T47D (cell line): Measurements from ENCODE around the gene PSMD3.
"Not testable (repeated sequence)": the region's sequence is repeated elsewhere in the genome, so short reads cannot be mapped to it uniquely, and the experiment has no call there.

ENCODE experiments used
- DNase-seq, 2 experiments: peaks; one replicate each; pipeline versions ENCODE4 v3.0.0 to v3.0.0-alpha.2; 2011 to 2012; ENCODE audit warnings: low read depth in 1 of 2, low spot score in 1 of 2
- JUND ChIP-seq: IDR thresholded peaks from 2 replicates; pipeline ENCODE4 v1.6.1; 2012; ENCODE audit warnings: low read depth
- in situ Hi-C: cut with HindIII; loops from 2 replicates; pipeline ENCODE4 v1.10.0; 2016; ENCODE audit warnings: low sequenced_read_pairs, low pct_unique_long_range_greater_than_20kb

Gene PSMD3

DNA sequence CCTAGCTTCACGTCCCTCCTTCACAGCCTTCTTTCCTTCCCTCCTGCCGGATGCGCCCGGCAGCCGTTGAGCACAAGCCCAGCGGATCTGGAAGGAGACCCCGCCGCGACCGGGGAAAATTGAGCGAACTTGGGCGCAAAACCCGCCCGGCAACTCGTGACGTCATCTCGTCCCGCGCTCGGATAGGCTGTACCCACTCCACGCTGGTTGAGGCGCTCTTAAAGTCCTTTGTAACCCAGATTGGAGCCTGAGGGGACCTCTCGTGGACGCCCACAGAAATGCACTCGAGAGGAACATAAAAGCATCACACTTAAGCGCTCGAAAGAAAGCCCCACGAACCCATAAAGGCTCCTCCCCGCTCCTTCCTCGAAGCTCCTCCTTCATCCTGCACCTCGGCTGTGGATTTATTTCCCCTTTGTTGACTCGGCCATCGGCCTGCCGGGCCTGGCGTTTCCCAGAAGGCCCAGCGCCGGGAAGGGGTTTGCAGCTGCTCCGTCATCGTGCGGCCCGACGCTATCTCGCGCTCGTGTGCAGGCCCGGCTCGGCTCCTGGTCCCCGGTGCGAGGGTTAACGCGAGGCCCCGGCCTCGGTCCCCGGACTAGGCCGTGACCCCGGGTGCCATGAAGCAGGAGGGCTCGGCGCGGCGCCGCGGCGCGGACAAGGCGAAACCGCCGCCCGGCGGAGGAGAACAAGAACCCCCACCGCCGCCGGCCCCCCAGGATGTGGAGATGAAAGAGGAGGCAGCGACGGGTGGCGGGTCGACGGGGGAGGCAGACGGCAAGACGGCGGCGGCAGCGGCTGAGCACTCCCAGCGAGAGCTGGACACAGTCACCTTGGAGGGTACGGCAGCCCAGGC, at the start of gene PSMD3:
Gene PSMD3 (plus strand): TSS at position 457 of the 856 bp plus-strand sequence. CDS start 164 bp downstream, at position 621.
- TF ChIP-seq JUND = peak; percentile 11; the same call in 1 of the 2 replicates
- DNase-seq = peak; percentile 94 to 100
- in situ Hi-C loops = no loop called here

- in situ Hi-C loops = no loop called here
- TF ChIP-seq JUND = no peak
- peak in 1 of 2 experiments; percentile 64 for DNase-seq
Measured at GRCh38 chr17:39933912-39934311, 46.7 kb upstream of the PSMD3 start.

GRCh38 chr17:39934324-39934723, 46.3 kb upstream of the PSMD3 start:
- in situ Hi-C loops = no loop called here
- TF ChIP-seq JUND = no peak
- peak in 1 of 2 experiments; percentile 75 for DNase-seq

DNA sequence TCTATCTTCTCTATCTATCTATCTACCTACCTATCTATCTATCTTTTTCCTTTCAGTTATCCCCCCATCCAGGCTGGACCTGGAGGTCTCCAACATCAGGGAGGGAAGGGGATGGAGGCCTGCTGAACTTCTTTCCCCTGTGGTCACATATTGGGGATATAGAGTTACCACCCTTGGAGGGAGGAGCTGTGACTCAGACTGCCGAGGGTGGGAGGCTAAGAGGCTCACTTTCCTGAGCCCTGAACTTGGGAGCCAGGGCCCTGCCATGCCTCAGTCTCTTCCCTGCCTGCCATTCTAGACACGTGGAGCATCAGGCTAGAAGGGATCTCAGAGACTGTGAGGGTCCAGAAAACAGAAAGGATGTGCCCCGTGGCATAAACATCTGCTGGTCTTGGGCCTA, 44.7 kb upstream of the PSMD3 start:
- DNase-seq = no peak
- in situ Hi-C loops = no loop called here
- TF ChIP-seq JUND = no peak

DNA sequence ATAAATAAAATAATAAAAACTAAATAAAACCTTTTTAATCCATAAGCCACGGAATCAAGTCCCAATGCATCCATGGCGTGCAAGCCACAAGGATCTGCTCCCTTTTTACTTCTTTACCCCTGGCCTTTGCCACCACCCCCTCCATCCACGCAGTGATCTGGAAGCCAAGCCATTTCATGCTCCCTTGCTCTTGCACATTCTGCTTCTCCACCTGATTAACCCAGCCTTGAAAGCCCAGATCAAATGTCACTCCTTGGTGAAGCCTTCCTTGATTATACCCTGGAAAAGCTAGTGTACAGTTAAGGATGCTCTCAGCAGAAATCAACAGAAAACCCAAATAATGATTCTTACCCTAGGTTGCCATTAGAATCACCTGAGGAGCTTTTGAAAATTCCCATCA, 43.2 kb upstream of the PSMD3 start:
- no peak for DNase-seq
- in situ Hi-C loops = no loop called here
- TF ChIP-seq JUND = no peak

DNA sequence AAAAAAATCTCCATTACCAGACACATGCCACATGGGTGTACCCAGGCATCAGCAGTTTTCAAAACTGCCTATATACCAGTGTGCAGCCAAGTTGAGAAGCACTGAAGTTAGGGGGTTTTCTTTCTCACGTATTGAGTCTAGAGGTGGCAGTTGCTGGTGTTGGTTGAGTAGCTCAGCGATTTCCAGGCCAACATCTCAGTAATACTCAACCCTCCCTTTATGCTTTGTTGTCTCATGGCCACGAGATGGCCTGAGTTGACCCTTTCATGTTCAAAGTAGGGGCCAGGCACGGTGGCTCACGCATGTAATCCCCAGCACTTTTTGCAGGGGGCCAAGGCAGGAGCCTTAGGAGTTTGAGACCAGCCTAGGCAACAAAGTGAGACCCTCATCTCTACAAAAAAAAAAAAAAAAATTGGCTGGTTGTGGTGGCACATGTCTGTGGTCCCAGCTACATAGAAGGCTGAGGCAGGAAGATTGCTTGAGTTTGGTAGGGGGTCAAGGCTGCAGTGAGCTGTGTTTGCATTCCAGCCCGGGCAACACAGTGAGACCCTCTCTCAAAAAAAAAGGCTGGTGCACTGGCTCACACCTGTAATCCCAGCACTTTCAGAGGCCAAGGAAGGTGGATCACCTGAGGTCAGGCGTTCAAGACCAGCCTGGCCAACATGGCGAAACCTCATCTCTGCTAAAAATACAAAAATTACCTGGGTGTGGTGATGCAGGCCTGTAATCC, 42.3 kb upstream of the PSMD3 start:
- DNase-seq = no peak
- TF ChIP-seq JUND = no peak
- in situ Hi-C loops = no loop called here

DNA sequence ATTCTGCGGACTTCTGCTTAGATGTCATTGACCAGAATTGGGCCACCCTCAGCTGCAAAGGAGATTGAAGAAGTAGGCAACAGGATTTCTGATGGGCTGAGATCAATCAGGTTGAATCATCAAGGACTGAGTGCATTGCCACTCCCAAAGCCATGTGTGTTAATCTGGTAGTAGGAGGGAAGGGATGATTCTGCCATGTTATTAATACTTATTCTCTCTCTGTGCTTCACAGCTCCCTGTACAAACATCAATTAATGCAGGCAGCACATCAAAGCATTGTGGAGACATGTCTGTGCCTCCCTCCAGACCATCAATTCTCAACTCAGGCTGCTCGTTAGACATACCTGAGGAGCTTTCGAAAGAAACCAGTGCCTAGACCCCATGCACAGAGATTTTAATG, 41.5 kb upstream of the PSMD3 start:
- DNase-seq = no peak
- in situ Hi-C loops = no loop called here

GRCh38 chr17:39939588-39940419, 40.8 kb upstream of the PSMD3 start:
- no peak for TF ChIP-seq JUND
- in situ Hi-C loops = no loop called here
- DNase-seq = peak in 1 of 2 experiments; percentile 58

More for the DNA sequence above, 41.5 kb upstream of the PSMD3 start:
- TF ChIP-seq JUND = no peak

GRCh38 chr17:39943702-39944392, 36.8 kb upstream of the PSMD3 start:
- DNase-seq = no peak
- no peak for TF ChIP-seq JUND
- in situ Hi-C loops = no loop called here

DNA sequence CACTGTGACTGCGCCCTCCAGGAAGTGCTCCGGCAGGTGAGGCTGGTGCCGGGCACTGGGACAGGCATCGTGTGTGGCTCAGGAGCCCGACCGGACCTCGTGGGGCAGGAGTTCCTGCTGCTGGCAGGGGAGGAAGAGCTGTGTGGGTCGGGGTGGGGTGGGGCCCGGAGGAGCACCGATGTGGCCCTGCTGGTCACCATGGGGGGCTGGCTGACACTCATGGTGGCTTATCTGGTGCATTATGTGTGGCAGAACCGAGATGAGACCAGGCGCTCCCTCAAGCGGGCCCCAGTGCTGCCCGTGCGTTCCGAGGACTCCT, 36.3 kb upstream of the PSMD3 start:
- in situ Hi-C loops = no loop called here
- no peak for TF ChIP-seq JUND

DNA sequence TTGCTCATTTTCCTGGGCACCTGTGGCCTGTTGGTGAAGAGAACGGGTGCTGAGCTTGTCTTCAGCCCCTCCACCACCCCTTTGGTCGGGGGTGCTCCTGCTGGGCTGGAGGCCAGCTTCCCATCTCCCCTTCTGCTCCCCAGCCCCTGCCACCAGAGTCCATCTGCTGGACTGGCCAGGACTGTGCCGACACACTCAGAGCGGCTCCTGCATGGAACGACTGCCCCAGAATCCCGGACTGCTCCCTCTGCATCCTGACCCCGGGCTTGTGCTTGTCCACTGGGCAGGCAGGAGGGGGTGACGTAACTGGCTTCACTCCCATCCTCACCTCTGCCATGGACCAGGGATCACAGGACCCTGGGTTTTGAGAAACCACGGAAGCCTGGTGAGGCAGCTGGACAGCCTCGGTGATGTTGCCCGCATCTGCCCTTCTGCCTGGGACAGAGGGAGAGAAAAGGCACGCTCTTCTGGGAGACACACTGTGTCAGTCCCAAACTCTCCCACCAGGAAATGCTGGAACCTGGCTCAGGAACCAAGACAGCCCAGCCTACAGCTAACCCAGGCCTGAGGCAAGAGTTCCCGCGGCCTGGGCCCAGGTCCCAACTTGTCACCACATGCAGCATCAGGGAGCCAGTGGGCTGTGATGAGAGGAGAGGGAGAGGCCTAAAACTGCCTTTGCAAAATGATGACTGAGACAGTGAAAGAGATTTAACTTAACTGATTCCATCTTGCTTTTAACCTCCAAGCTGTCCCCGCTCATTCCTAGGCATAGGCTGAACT, 33.9 kb upstream of the PSMD3 start:
- DNase-seq = no peak
- in situ Hi-C loops = no loop called here
- no peak for TF ChIP-seq JUND

More for the DNA sequence above, 36.3 kb upstream of the PSMD3 start:
- DNase-seq = no peak

DNA sequence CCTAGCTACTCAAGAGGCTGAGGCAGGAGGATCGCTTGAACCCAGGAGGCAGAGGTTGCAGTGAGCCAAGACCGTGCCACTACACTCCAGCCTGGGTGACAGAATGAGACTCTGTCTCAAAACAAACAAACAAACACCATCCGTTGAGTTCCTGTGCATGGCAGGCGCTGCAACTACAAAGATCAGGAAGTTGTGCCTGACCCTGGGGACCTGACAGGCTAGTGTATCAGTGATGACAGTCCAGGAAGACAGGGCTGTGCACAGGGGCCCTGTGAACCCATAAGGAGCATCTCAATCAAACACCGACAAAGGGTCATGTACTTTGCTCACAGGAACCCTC, 32.1 kb upstream of the PSMD3 start:
- in situ Hi-C loops, DNase-seq: not testable (repeated sequence)
